GM23338 (cell line): Measurements from ENCODE around the gene FMN2. TPM values are rescaled to one million over a fixed set of nuclear protein-coding genes. Genes with fewer than 3 reads are reported as not detected.

Experiments
- ATAC-seq: fragments of 200-7000 bp; cut with Tn5 transposase; 3 replicates; pipeline ENCODE4 v1.9.1; 2020
- DNase-seq: peaks from one replicate; pipeline ENCODE4 v3.0.0-alpha.2; 2015; ENCODE audit warnings: low spot score
- H2AFZ ChIP-seq: fragments of 200-600 bp; sonication (generic); 2 replicates; pipeline ENCODE4 v1.8.0; 2016; ENCODE audit warnings: antibody characterized with exemption, mild to moderate bottlenecking, moderate library complexity
- H3F3A ChIP-seq: fragments of 200-600 bp; sonication (generic); replicated peaks from 2 replicates; pipeline ENCODE4 v1.8.0; 2017; ENCODE audit warnings: antibody characterized with exemption, mixed run types, low read depth
- H3K27ac ChIP-seq: fragments of 200-600 bp; sonication (generic); 2 replicates; pipeline ENCODE4 v1.6.1; 2016; ENCODE audit warnings: low read depth
- H3K27me3 ChIP-seq: fragments of 200-600 bp; sonication (generic); 2 replicates; pipeline ENCODE4 v1.8.0; 2016; ENCODE audit warnings: mild to moderate bottlenecking, mixed run types, moderate library complexity; ENCODE audit not compliant: insufficient read depth
- H3K36me3 ChIP-seq: fragments of 200-600 bp; sonication (generic); 2 replicates; pipeline ENCODE4 v1.8.0; 2016; ENCODE audit warnings: mild to moderate bottlenecking; ENCODE audit not compliant: insufficient read depth
- H3K4me1 ChIP-seq: fragments of 200-600 bp; sonication (generic); 2 replicates; pipeline ENCODE4 v1.8.0; 2016; ENCODE audit warnings: mild to moderate bottlenecking, moderate library complexity; ENCODE audit not compliant: insufficient read depth
- H3K4me2 ChIP-seq: fragments of 200-600 bp; sonication (generic); 2 replicates; pipeline ENCODE4 v1.7.1; 2017; ENCODE audit warnings: mixed run types
- H3K4me3 ChIP-seq: fragments of 200-600 bp; sonication (generic); 2 replicates; pipeline ENCODE4 v1.6.1; 2016; ENCODE audit warnings: mixed run types
- H3K79me2 ChIP-seq: fragments of 200-600 bp; sonication (generic); replicated peaks from 2 replicates; pipeline ENCODE4 v1.8.0; 2017; ENCODE audit warnings: mild to moderate bottlenecking; ENCODE audit not compliant: insufficient read depth
- H3K9me2 ChIP-seq: fragments of 200-600 bp; sonication (generic); 2 replicates; pipeline ENCODE4 v1.8.0; 2017; ENCODE audit not compliant: insufficient read depth
- H4K20me1 ChIP-seq: fragments of 200-600 bp; sonication (generic); replicated peaks from 2 replicates; pipeline ENCODE4 v1.8.0; 2017; ENCODE audit warnings: mild to moderate bottlenecking; ENCODE audit not compliant: insufficient read depth
- H3K27ac Mint-ChIP-seq: 2 replicates; pipeline ENCODE4 v1.8.0; 2020; ENCODE audit warnings: inconsistent platforms, mild to moderate bottlenecking, moderate library complexity, mixed read lengths
- H3K27me3 Mint-ChIP-seq: 3 replicates; pipeline ENCODE4 v1.8.0; 2022; ENCODE audit warnings: low read depth, mild to moderate bottlenecking, moderate library complexity, mixed read lengths, inconsistent platforms; ENCODE audit not compliant: insufficient read depth, poor library complexity
- H3K36me3 Mint-ChIP-seq: 3 replicates; pipeline ENCODE4 v1.8.0; 2021; ENCODE audit warnings: low read depth, mild to moderate bottlenecking, inconsistent platforms, moderate library complexity, mixed read lengths
- H3K4me1 Mint-ChIP-seq: 3 replicates; pipeline ENCODE4 v1.8.0; 2020; ENCODE audit warnings: mild to moderate bottlenecking, inconsistent platforms, mixed read lengths
- H3K4me3 Mint-ChIP-seq: 3 replicates; pipeline ENCODE4 v1.8.0; 2021; ENCODE audit warnings: moderate library complexity, mild to moderate bottlenecking, inconsistent platforms, mixed read lengths
- H3K9me3 Mint-ChIP-seq: 3 replicates; pipeline ENCODE4 v1.8.0; 2020; ENCODE audit warnings: moderate library complexity, mild to moderate bottlenecking, inconsistent platforms, mixed read lengths
- CREB1 ChIP-seq: fragments of 250-450 bp; sonication (Bioruptor Pico); IDR thresholded peaks from 2 replicates; pipeline ENCODE4 v1.5.0; 2020; ENCODE audit warnings: low read depth, mild to moderate bottlenecking, moderate library complexity
- CTCF ChIP-seq, 2 experiments: fragments of 200-600 bp in 1 of 2; sonication (generic) in 1 of 2; conservative IDR thresholded peaks; 2 replicates each; pipeline versions ENCODE4 v1.5.1 to v1.6.1; 2016 to 2017; ENCODE audit warnings: antibody characterized with exemption in 2 of 2, low read depth in 2 of 2, mild to moderate bottlenecking in 2 of 2, moderate library complexity in 1 of 2
- ETS1 ChIP-seq: IDR thresholded peaks from 2 replicates; pipeline ENCODE4 v1.6.1; 2016; ENCODE audit warnings: antibody characterized with exemption
- EZH2phosphoT487 ChIP-seq: fragments of 200-600 bp; sonication (generic); IDR thresholded peaks from one replicate; pipeline ENCODE4 v1.8.1; 2018; ENCODE audit warnings: antibody characterized with exemption; ENCODE audit not compliant: unreplicated experiment
- POLR2AphosphoS5 ChIP-seq: IDR thresholded peaks from 2 replicates; pipeline ENCODE4 v1.6.1; 2016; ENCODE audit warnings: antibody characterized with exemption, low read depth
- REST ChIP-seq: IDR thresholded peaks from one replicate; pipeline ENCODE4 v1.6.1; 2018; ENCODE audit warnings: antibody characterized with exemption; ENCODE audit not compliant: unreplicated experiment
- STAT1 ChIP-seq: IDR thresholded peaks from one replicate; pipeline ENCODE4 v1.6.1; 2016; ENCODE audit warnings: antibody characterized with exemption; ENCODE audit not compliant: unreplicated experiment
- ZNF114 ChIP-seq: fragments of 250-450 bp; sonication (Bioruptor Pico); IDR thresholded peaks from 2 replicates; pipeline ENCODE4 v1.5.0; 2020; ENCODE audit warnings: mild to moderate bottlenecking, moderate library complexity
- ZNF462 ChIP-seq: fragments of 250-450 bp; sonication (Bioruptor Pico); IDR thresholded peaks from 2 replicates; pipeline ENCODE4 v1.5.0; 2020; ENCODE audit warnings: mild to moderate bottlenecking, moderate library complexity
- polyA plus RNA-seq: library from polyadenylated mRNA; unstranded; fragments of >200 nt; fragmentation: Nextera tagmentation; extraction: Ambion mirVana; gene quantifications from 2 replicates; pipeline ENCODE4 v1.2.1, GENCODE V29; 2016
- total RNA-seq: library from RNA; depleted of rRNA; stranded (reverse); fragments of >200 nt; shearing (Covaris generic); gene quantifications from 2 replicates; pipeline ENCODE4 v1.2.3, GENCODE V29; 2014

FMN2 gene
- total and polyA plus RNA-seq, 2 experiments from 2014 or later = 1.5 to 2.5 TPM

GRCh38 chr1:240188139-240188538, 96.5 kb downstream of the FMN2 start (continued):
- TF ChIP-seq REST (no peak), CREB1 (CRISPR knock-in tag) (no peak)

- Histone ChIP-seq H3K27ac (no peak overlapping the region), H3K27me3 (no peaks in the 10 kb centered on the region), H3F3A (no peaks in the 10 kb centered on the region), H2AFZ (no peak overlapping the region), H3K4me1 (peaks cover 6% of the 10 kb centered on the region; the same call in 1 of the 2 replicates), H3K9me2 (no peaks in the 10 kb centered on the region), H4K20me1 (no peaks in the 10 kb centered on the region), H3K79me2 (no peaks in the 10 kb centered on the region), H3K4me2 (no peak overlapping the region), H3K4me3 (no peak overlapping the region), H3K36me3 (no peaks in the 10 kb centered on the region)
- ATAC-seq = peak; percentile 39; the same call in 2 of the 3 replicates
- Mint-ChIP-seq H3K4me3 (no peak overlapping the region), H3K36me3 (no peaks in the 10 kb centered on the region; the same call in 2 of the 3 replicates), H3K27me3 (peaks cover 1% of the 10 kb centered on the region), H3K4me1 (peaks cover 15% of the 10 kb centered on the region), H3K9me3 (no peaks in the 10 kb centered on the region; the same call in 1 of the 3 replicates), H3K27ac (no peak overlapping the region)
- DNase-seq = peak; percentile 76
- no peak for TF ChIP-seq ZNF114 (CRISPR knock-in tag)
- TF ChIP-seq CTCF (conservative IDR thresholded peaks at IDR 0.05; ENCODE audit: low read depth in 2 of 2) = peak; percentile 68 to 93
- TF ChIP-seq EZH2phosphoT487 = no peak
- TF ChIP-seq STAT1 = no peak
- TF ChIP-seq ETS1 = no peak
- no peak for TF ChIP-seq POLR2AphosphoS5
- no peak for TF ChIP-seq ZNF462
These were observed 97.8 kb downstream of the FMN2 start for GRCh38 chr1:240189386-240189989.
